Limb (tissue), 2 donors: Measurements from ENCODE around the gene DLX1.
A peak's percentile ranks its signal among the peaks of the same experiment; 100 is the strongest.

Experiments used
- DNase-seq, 2 donors: peaks; one replicate each; pipeline ENCODE4 v3.0.0-alpha.2; 2016; ENCODE audit errors: extremely low spot score in 2 of 2

DLX1 gene

DNA sequence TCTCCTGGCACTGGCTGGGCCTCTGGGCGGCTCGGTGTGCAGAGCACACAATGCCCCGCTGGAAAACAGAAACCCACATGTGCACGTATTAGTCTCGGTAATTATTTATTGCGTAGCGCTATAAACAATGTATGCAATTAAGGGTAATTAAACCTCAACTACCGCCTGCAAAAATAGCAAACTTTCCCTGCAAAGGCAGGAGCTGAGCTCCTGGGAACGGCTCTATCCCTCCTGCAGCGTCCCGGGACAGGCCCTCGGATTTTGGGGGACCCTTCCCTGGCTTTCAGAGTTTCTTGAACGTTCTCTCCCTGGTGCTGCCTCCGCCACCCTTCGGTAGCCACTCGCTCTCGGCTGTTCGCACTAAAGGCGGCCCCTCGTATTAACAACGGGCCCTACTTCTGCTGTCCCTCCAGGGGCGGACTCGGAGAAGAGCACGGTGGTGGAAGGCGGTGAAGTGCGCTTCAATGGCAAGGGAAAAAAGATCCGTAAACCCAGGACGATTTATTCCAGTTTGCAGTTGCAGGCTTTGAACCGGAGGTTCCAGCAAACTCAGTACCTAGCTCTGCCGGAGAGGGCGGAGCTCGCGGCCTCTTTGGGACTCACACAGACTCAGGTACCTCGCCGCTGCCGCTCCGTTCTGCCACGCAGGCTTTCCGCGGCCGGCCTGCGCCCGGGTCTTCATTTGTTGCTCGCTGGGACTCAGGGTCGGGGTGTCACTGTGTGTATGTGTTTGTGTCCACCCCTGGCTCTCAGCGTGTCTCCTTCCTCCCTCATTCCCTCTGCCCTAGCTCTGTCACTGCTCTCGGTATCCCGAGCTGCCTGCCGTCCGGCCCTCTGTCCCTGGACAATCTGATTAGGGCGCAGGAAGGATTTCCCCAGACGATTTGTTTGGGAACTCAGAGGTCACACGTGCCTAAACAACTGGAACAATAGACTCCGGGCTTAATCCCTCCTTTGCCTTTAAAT, 1.2 kb downstream of the DLX1 start:
- DNase-seq = peak; percentile 47 to 64

DNA sequence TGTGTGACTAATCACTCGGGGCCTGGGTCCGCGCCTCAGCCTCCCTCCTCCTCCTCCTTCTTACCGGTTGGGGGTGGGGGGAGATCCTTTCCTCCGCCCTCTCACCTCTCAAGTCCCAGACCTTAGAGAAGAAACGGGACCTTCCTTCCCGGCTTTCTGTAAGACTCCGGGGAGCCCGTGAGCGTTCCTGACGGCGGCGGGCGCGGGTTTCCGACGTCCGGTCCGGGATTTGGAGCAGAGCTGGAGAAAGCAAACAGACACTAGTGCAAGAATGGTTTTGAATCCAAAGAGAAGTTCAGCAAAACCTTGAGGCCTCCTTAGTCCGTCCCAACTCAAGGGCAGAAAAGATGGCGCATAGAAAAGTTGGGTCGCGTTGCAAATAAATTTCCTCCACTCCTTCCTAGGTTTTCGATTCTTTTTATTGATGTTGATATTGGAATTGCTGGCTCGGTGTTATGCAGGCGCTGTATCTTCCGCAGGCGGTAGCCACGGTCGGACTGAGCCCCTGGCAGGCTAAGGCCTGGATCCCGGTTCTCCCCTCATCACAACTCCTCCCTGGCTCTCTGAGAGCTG, 2.0 kb downstream of the DLX1 start:
- DNase-seq = peak in 1 of 2 donors; percentile 53

DNA sequence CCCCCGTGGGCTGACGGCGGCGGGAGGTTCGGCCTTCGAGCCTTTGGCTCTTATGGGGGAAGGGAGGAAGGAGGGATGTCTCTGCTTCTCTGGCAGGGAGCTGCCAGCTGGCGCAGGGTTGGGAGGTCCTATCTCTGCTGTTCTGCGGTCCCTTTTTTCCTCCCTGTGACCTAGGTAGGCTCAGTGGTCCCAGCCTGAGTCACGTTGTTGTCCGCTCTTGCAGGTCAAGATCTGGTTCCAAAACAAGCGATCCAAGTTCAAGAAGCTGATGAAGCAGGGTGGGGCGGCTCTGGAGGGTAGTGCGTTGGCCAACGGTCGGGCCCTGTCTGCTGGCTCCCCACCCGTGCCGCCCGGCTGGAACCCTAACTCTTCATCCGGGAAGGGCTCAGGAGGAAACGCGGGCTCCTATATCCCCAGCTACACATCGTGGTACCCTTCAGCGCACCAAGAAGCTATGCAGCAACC, 2.5 kb downstream of the DLX1 start:
- DNase-seq = peak in 1 of 2 donors; percentile 51

DNA sequence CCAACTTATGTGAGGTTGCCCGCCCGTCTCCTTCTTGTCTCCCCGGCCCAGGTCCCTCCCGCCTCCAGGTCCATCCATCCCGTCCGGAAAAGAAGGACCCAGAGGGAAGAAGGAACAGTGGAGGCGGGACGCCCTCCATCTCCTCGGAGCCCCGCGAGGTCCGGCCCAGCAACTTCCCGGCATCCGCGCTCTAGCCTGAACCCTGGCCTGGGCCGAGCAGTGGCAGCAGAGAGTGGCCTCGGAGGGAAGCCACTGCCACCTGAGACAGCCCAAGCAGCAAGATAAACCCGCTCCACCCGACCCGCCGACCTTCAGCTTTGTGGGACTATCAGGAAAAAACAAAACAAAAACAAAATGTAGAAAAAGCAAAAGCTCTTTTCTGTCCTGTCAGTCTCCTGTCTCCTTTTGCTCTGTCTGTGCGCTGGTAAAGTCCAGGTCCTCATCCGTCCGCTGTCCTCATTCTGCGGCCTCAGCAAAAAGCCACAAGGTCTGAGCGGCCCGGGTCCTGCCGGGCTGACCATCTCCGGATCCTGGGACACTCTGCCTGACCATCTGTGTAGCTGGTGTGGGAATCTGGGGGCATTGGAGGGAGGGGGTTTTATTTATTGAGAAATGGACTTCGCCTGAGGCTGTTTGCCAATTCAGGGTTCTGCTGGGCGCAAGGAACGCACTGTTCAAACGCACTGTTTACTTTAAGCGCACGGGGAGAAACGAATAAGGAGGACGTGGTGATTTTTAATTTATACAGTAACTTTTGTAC, 3.1 kb downstream of the DLX1 start:
- peak in 1 of 2 donors; percentile 53 for DNase-seq

DNA sequence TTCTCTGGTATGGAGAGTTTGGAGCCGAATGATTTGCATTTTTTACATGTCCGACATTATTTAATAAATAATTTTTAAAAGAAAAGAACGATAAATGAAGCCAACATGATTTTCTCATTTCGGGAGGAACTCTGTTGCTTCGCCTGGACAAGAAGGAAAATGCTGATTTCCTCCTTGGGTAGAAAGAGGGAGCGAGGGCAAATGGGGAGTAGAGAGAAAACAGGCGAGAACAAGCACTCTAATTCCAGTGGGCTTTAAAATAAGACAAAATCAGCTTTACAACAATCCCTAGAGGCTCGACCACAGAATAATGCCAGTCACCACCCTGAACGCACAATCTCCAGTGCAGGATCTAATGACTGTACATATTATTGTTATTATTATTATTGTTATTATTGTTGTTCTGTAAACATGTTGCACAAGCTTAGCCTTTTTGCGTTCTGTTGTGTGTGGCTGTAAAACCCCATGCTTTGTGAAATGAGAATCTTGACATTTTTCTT, 3.7 kb downstream of the DLX1 start:
- DNase-seq = peak in 1 of 2 donors; percentile 33

DNA sequence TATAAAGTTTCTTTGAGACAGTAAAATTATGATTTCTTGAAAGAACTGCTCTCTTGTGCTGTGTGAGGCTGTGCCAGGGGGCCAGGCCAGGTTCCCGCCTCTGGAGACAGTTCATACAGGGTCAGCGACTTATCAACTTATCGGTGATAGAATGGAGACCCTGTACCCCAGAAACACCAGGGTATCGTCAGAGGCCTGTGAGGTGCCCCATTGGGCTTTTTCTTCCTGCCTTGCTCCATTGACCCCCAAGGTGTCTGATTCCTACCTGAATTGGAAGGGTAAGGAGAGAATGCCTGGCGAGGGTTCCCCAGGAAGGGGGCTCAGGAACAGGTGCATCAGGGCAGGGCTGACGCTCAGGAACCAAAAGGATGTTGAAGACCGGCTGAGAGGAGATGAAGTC, 4.3 kb downstream of the DLX1 start:
- peak in 1 of 2 donors; percentile 42 for DNase-seq

DNA sequence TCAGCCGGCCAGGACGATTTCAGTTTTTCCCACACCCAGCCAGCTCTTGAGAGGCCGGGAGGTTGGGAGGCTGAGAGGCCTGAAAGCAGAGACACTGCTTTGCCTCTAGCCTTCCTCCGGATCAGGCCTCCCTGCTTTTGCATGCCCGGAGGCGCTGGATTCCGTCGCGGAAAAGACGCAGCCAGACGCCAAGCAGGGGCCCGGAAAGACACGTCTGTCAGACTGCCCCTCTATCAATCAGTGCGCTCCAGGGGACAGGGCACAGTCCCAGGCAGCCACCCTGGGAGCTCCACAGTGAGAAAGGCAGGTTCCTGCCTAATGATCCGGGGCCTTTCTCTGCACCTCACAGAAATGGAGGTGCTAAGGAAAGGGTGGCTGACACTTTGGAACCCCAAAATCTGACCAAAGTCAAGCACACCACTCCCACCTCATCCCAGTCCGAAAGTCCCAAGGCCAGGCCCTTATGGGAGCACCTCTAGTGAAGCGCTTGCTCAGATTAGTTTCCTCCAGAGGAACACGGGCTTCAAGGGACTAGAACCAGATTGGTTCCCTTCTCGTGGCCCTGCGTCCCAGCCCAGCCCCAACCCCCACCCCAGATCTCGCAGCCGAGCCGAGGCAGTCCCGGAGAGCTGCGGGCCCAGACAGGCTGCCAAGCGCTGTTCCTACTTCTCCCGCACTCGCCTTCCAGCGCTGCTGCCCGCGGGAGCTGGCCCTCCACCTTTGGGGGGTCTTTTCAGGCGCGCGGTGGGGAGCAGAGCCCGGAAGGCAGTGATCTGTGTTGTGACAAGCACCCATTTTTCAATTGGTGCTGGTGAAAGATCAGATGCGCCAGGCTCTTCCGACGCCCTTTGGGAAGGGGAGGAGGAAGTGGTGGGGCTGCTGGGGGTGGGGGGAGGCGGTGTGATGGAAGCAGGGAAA, 5.0 kb downstream of the DLX1 start:
- no peak for DNase-seq

DNA sequence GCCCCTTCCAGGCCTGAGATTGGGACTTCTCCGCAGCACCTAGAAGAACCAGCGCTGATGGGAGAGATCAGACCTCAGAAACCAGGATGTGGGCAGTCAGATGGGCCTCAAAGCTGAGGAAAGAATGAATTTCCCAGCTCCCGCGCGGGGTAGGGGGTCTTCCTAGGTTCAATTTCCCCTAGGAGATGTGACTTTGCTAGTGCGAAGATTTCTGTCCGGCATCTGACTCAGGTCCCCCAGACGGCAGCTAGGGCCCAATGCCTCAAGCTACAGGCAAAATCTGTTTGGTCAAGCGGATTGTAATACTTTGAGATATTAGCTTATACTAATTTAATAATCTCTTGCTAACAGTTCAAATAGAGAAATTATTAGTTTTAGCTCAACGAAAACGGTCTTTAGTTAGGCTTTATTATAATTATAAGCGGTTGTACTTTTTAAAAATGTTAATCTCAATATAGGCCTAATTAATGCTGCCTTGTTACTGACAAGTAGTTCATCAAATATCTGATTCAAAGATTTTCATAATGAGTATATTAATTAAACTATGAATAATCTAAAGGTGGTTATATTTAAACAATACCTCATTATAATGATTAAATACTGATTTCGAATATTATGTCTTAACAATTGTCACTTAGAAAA, 5.8 kb downstream of the DLX1 start:
- peak in 1 of 2 donors; percentile 57 for DNase-seq

DNA sequence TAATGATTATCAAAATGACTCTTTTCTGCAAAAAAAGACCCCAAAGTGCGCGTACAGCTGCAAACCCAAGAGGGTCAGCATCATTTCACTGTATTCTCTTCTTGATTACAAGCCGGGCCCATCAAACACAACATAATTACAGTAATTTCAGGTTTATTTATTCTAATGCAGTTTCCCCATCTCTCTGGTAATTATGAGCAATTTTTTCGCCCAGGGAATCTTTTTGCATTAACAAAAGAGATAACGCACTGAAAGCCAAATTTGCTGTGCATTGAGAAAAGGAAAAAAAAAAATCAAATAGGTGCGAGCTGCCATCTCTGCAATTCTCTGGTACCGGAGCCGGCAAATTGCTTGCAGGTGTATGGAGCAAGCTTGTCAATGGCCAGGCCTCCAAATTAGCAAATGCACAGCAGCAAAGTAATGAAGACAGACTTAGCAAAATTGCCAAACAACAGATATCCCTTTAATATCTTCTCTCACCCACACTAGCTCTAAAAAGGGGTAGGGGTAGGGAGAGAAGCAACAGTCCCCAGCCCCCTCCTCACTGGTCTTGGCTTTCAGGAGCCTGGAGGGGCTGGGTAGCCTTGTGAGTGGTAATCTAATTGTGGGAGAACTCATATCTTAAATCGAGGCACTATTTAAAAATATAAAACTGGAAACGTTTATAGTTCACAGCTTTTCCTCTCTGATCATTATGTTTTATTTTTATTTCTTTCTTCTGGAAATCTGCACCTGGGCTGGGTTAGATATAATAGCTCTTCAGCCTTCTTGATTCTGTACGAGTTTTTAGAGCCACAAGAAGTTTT, 6.7 kb downstream of the DLX1 start:
- DNase-seq = no peak

DNA sequence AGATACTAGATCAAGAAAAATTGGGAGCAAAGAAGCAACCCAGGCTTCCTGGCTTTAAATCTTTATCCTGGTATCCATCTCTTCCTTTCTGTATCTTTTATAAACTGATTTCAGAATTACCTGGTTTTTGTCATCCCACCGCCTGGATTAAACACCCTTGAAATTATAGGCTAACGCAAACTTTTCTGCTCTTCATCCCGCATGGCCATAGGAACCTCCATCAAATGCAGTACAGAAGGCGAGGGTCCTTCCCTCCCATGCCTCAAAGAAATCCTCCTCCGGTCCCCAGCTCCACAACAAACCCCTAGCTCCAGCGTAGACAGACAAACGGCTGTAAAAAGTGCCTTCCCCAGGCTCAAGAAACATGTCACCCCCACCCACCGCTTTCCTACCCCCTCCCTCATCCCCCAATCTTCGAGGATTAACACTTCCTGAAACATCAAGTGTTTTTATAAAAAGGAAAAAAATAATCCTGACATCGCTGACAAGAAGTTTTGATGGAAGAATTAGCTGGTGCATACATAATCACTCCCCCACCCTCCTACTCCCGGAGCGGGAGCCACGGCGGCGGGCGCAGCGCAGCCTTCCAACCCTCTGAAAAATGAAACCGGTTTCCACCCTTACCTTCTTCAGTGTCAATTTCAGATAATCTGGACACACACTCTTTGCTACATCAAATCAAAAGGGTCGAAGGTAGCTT, 7.6 kb downstream of the DLX1 start:
- DNase-seq = no peak

DNA sequence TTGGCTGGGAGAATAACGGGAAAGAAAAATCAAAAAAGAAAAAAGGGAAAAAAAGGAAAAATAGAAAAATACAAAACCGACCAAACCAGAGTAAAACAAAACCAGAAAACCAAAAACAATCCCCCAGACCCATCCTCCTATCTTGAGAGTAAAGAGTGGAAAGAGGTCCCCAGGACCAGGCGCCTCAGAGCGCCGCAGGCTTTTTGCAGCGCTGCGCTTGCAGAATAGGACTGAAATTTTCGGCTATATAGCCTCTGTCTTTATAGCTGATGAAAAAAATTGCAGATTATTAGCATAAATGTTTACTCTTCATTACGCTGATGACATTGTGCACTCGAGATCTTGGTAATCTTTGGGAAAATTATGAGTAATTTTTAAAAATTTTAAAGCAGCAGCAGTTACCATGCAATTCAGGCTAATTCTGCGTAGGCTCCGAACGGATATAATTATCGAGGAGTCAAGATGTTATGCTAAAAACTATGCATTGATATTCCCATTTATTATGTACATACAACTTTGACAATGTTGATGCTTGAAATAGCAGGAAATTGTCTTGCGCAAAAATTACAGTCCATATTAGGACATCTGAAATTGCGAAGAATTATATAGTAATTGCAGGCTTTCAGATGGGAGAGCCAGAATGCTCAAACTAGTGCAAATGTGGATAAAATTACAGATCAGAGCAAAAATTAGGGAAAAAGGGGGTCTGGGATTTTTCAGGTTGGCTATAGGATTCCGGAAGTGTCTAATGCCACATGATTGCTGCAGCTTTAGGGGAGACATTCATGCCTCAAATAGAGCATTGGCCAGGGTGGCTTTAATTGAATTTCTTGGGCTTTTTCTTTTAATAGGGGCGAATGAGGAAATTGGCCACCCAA, 8.3 kb downstream of the DLX1 start:
- DNase-seq = no peak

DNA sequence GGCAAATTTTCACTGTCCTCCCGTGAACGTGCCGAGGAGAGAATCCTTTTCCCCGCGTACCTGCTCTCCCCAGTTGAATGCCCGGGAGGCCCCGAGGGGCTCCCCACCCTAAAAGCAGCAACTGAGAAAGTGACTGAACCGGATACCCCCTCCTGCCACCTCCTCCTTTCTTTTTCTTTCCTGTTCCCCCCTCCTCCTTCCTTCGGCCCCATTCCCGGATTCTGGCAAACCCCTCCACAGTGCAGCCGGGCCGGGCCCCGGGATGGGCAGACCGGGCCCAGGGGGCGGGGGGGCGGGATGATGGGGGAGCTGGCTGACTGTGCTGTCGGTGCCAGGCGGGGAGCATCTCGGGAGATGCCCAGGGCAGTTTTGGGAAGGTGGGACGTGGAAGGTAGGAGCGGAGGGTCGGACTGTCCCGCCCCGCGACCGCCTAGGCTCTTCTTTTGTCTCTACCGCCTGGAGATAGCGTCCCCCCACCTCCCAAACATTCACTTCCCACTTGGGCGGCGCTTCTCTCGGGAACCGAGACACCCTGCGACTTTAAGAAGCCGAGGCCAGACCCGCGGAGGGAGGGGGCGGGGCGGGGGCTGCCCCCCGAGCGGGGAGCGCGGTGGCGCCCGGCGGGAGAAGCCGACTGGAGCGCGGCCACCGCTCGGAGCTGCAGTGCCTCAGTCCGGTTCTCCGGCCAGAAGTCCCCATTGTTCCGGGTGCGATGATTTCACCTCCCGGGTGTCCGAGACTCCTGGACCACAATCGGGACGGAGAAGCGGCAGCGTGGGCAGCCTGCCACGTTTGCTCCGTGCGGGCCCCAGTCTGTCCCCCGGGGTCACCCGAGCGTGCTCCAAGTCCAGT, 9.2 kb downstream of the DLX1 start:
- DNase-seq = peak in 1 of 2 donors; percentile 56

DNA sequence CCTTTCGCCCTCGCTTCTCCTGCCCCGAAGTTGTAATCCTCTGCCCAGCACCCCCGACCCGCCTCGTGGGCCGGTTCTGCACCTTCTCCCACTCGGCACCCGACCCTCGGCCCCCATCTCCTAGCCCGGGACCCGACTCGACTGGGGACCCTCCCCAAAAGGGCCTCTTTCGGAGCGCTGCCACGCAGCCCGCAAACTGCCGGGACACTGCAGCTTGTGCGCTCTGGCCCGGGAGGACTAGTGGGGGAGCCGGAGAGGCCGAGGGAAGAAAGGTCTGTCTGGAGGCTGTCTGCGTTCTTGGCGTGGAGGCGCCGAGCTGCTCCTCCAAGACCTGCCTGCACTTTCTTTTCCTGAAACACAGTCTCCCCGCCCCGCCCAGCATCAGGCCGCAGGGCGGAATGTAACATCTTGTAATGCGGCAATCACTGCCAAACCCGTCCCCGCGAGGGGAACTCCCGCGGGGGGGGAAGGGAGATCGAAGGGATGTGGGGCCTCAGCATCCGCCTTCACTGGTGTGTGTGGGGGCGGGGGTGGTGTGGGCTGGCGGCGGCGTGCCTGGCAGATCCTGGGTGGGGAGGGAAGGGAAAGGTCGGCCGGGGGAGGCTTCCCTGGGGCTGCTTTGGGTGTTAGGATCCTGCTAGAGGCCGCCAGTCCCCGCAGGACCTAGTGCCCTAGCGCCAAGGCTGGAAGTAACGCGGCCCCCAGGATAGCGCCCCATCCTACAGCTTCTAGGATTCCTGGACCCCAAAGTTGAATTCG, 10.0 kb downstream of the DLX1 start:
- peak in 1 of 2 donors; percentile 75 for DNase-seq

DNA sequence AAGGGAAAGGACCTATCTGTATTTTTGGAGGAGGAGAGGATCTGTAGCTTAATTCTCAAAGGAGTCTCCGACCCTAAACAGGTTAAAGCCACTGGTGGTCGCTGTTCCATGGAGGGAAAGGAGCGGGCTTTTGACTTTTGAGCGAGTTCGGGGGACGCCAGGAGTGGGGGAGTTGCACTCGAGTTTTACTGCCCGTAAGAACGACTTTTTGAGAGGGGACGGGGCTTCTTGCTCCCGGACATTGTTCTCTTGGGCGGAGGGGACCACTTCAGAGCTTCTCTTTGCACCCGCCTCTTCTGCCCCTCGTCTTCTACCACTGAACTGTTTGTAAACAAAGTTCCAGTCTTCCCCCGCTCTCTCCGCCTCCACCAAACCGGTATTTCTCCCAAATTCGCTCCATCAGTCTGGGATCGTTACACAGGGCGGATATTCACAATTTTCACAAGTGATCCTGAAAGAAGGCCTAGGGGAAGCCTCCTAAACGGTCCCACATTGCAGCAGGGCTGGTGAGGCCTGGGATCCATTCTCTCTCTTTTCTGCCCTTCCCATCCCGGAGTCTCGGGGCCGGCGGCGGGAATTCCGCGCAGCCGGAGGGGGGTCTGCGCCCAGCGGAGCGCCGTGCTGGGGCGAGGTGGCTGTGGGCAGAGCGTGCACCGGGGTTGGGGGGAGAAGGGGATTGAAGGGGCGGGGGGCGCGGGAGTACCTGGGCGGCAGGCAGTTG, 10.8 kb downstream of the DLX1 start:
- peak in 1 of 2 donors; percentile 53 for DNase-seq
